HL-60 (cell line): Measurements from ENCODE around the gene FIBP.

Source experiments
- GABPA ChIP-seq: IDR thresholded peaks from 2 replicates; pipeline ENCODE4 v1.6.1; 2012; ENCODE audit warnings: low read depth
- POLR2AphosphoS5 ChIP-seq: IDR thresholded peaks from 2 replicates; pipeline ENCODE4 v1.6.1; 2012; ENCODE audit warnings: low read depth
- TF ChIP-seq, protein P1 (sequence below): IDR thresholded peaks from one replicate; pipeline ENCODE4 v1.5.1; 2011; ENCODE audit warnings: low read length, control low read depth, inconsistent platforms; ENCODE audit not compliant: insufficient read depth
- TF ChIP-seq, protein P2 (sequence below): IDR thresholded peaks from 2 replicates; pipeline ENCODE4 v1.6.1; 2012; ENCODE audit warnings: low read depth; ENCODE audit not compliant: insufficient replicate concordance

DNA sequence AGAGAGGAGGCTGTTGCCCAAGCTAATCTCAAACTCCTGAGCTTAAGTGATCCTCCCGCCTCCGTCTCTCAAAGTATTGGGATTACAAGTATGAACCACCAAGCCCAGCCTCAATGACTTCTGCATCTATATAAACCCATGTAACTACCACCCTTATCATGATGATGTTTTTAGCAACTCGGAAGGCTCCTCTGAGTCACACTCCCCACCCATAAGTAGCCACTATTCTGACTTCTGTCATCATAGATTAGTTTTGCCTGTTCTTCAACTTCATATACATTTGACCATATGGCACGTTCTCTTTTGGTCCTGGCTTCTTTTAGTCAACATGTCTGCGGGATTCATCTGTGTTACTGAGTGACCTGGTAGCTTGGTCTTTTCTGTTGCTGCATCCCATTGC is 18.3 kb upstream of the FIBP start:
- TF ChIP-seq GABPA (no peak), POLR2AphosphoS5 (no peak)
- TF ChIP-seq, protein P1, sequence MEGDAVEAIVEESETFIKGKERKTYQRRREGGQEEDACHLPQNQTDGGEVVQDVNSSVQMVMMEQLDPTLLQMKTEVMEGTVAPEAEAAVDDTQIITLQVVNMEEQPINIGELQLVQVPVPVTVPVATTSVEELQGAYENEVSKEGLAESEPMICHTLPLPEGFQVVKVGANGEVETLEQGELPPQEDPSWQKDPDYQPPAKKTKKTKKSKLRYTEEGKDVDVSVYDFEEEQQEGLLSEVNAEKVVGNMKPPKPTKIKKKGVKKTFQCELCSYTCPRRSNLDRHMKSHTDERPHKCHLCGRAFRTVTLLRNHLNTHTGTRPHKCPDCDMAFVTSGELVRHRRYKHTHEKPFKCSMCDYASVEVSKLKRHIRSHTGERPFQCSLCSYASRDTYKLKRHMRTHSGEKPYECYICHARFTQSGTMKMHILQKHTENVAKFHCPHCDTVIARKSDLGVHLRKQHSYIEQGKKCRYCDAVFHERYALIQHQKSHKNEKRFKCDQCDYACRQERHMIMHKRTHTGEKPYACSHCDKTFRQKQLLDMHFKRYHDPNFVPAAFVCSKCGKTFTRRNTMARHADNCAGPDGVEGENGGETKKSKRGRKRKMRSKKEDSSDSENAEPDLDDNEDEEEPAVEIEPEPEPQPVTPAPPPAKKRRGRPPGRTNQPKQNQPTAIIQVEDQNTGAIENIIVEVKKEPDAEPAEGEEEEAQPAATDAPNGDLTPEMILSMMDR: no peak
- TF ChIP-seq, protein P2, sequence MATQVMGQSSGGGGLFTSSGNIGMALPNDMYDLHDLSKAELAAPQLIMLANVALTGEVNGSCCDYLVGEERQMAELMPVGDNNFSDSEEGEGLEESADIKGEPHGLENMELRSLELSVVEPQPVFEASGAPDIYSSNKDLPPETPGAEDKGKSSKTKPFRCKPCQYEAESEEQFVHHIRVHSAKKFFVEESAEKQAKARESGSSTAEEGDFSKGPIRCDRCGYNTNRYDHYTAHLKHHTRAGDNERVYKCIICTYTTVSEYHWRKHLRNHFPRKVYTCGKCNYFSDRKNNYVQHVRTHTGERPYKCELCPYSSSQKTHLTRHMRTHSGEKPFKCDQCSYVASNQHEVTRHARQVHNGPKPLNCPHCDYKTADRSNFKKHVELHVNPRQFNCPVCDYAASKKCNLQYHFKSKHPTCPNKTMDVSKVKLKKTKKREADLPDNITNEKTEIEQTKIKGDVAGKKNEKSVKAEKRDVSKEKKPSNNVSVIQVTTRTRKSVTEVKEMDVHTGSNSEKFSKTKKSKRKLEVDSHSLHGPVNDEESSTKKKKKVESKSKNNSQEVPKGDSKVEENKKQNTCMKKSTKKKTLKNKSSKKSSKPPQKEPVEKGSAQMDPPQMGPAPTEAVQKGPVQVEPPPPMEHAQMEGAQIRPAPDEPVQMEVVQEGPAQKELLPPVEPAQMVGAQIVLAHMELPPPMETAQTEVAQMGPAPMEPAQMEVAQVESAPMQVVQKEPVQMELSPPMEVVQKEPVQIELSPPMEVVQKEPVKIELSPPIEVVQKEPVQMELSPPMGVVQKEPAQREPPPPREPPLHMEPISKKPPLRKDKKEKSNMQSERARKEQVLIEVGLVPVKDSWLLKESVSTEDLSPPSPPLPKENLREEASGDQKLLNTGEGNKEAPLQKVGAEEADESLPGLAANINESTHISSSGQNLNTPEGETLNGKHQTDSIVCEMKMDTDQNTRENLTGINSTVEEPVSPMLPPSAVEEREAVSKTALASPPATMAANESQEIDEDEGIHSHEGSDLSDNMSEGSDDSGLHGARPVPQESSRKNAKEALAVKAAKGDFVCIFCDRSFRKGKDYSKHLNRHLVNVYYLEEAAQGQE: no peak
